H1 (cell line): ENCODE results near the gene LECT2.

ENCODE experiments used
- EGR1 ChIP-seq: IDR thresholded peaks from 2 replicates; pipeline ENCODE4 v1.6.1; 2011; ENCODE audit warnings: low read depth, low read length, borderline replicate concordance
- FOSL1 ChIP-seq: IDR thresholded peaks from 2 replicates; pipeline ENCODE4 v1.6.1; 2011; ENCODE audit warnings: mild to moderate bottlenecking, low read depth, low read length, moderate library complexity; ENCODE audit not compliant: insufficient read depth
- MAFK ChIP-seq: IDR thresholded peaks from 2 replicates; pipeline ENCODE4 v1.6.1; 2012; ENCODE audit warnings: low read depth, mild to moderate bottlenecking, improper control_type of control experiment, low read length
- POLR2A ChIP-seq, 2 experiments: IDR thresholded peaks; 1 replicate in 1 of 2; 2 replicates in 1 of 2; pipeline ENCODE4 v1.6.1; 2011; ENCODE audit warnings: low read depth in 2 of 2, low read length in 2 of 2, mild to moderate bottlenecking in 2 of 2; ENCODE audit errors: control extremely low read depth in 1 of 2
- POLR2AphosphoS5 ChIP-seq: IDR thresholded peaks from 2 replicates; pipeline ENCODE4 v1.6.1; 2011; ENCODE audit warnings: low read depth, low read length
- TAF1 ChIP-seq: IDR thresholded peaks from 2 replicates; pipeline ENCODE4 v1.6.1; 2011; ENCODE audit warnings: mild to moderate bottlenecking, low read depth, low read length
- TCF12 ChIP-seq: IDR thresholded peaks from 2 replicates; pipeline ENCODE4 v1.6.1; 2011; ENCODE audit warnings: low read depth, mild to moderate bottlenecking, low read length
- TF ChIP-seq, protein P1 (sequence below), 3 experiments: IDR thresholded peaks; 1 replicate in 2 of 3; 2 replicates in 1 of 3; pipeline versions ENCODE4 v1.5.1 to v1.6.1; 2011; ENCODE audit warnings: low read length in 3 of 3, mild to moderate bottlenecking in 3 of 3, inconsistent platforms in 2 of 3, low read depth in 1 of 3, moderate library complexity in 1 of 3; ENCODE audit not compliant: insufficient read depth in 1 of 3; ENCODE audit errors: control extremely low read depth in 1 of 3

- TF ChIP-seq, protein P1, sequence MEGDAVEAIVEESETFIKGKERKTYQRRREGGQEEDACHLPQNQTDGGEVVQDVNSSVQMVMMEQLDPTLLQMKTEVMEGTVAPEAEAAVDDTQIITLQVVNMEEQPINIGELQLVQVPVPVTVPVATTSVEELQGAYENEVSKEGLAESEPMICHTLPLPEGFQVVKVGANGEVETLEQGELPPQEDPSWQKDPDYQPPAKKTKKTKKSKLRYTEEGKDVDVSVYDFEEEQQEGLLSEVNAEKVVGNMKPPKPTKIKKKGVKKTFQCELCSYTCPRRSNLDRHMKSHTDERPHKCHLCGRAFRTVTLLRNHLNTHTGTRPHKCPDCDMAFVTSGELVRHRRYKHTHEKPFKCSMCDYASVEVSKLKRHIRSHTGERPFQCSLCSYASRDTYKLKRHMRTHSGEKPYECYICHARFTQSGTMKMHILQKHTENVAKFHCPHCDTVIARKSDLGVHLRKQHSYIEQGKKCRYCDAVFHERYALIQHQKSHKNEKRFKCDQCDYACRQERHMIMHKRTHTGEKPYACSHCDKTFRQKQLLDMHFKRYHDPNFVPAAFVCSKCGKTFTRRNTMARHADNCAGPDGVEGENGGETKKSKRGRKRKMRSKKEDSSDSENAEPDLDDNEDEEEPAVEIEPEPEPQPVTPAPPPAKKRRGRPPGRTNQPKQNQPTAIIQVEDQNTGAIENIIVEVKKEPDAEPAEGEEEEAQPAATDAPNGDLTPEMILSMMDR (IDR thresholded peaks at IDR 0.05; ENCODE audit: control extremely low read depth in 1 of 3, insufficient read depth in 1 of 3, low read depth in 1 of 3, low read length in 3 of 3) = no peak
- TF ChIP-seq POLR2A (IDR thresholded peaks at IDR 0.05; ENCODE audit: control extremely low read depth in 1 of 2, low read depth in 2 of 2, low read length in 2 of 2) = no peak
- no peak for TF ChIP-seq MAFK
- no peak for TF ChIP-seq EGR1
- no peak for TF ChIP-seq TAF1
- no peak for TF ChIP-seq POLR2AphosphoS5
- TF ChIP-seq FOSL1 = no peak
- TF ChIP-seq TCF12 = no peak
Observed at GRCh38 chr5:135901633-135902032, 53.1 kb downstream of the LECT2 start.
